ENCODE data around the gene FGG. TPM values are rescaled to one million over a fixed set of nuclear protein-coding genes. Genes with fewer than 3 reads are reported as not detected.

Gene FGG
- total and polyA plus RNA-seq, 2 of the 8 experiments (the other 6 are each of a cell fraction or from before 2014, with no cell fraction given) = not detected

DNA sequence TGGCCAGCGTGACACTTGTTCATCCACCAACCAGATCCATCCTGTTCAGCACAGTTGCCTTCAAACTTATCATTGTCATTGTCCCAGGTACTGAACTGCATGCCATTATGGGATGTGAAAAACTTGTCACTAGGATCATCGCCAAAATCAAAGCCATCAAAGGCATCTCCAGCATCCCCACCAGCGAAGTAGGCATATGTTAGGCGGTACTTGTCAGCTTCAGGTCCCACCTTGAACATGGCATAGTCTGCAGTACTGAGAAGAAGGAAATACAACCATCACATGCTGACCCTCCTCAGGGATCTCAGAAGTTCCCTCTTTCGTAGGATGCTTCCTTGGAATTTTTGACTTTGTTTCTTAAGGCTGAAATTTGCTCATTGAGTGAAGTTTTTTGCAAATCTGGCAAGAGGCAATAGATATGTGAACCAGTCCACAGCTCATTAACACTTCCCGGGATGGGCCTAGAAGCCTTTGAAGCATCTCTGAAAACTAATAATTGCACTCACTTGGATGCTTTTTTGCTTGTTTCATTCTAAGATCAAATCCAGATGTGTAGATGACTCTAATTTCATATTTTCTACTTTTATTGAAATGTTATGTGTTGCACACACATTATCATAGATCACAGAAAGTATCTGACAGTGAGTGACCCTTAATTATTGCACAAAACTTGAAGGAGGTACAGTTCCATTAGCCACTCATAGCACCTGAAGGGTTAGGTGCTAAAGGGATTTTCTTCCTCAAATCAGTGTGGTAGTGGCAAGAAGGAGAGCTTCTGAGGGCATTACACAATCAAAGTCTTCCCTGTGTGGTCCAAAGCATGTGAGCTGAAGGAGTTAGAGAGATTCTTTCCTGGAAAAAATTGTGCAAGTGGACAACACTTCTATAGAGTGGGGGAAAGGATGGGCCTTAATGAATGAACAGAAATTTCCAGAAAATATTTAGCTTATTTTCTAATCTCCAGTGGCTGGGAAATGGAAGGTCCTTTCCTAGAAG lies 5.4 kb downstream of the FGG start (continued):
- TF ChIP-seq RBBP5 (IDR thresholded peaks at IDR 0.05; ENCODE audit: borderline replicate concordance, low read depth, low read length) = no peak
- no peak for TF ChIP-seq JUN (IDR thresholded peaks at IDR 0.05; ENCODE audit: low read depth, low read length)
- no peak for TF ChIP-seq POLR2A (IDR thresholded peaks at IDR 0.05; ENCODE audit: control extremely low read depth in 1 of 2, low read depth in 2 of 2, low read length in 2 of 2)
- TF ChIP-seq CBX8 (IDR thresholded peaks at IDR 0.05; ENCODE audit: borderline replicate concordance, low read depth, low read length) = no peak
- no peak for TF ChIP-seq CEBPB (IDR thresholded peaks at IDR 0.05; ENCODE audit: low read depth, low read length)
- no peak for TF ChIP-seq POU5F1 (IDR thresholded peaks at IDR 0.05; ENCODE audit: low read depth, low read length)
- TF ChIP-seq, protein P1, sequence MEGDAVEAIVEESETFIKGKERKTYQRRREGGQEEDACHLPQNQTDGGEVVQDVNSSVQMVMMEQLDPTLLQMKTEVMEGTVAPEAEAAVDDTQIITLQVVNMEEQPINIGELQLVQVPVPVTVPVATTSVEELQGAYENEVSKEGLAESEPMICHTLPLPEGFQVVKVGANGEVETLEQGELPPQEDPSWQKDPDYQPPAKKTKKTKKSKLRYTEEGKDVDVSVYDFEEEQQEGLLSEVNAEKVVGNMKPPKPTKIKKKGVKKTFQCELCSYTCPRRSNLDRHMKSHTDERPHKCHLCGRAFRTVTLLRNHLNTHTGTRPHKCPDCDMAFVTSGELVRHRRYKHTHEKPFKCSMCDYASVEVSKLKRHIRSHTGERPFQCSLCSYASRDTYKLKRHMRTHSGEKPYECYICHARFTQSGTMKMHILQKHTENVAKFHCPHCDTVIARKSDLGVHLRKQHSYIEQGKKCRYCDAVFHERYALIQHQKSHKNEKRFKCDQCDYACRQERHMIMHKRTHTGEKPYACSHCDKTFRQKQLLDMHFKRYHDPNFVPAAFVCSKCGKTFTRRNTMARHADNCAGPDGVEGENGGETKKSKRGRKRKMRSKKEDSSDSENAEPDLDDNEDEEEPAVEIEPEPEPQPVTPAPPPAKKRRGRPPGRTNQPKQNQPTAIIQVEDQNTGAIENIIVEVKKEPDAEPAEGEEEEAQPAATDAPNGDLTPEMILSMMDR (IDR thresholded peaks at IDR 0.05; ENCODE audit: control extremely low read depth in 1 of 3, insufficient read depth in 1 of 3, low read depth in 1 of 3, low read length in 3 of 3) = no peak
- no peak for TF ChIP-seq ASH2L (IDR thresholded peaks at IDR 0.05; ENCODE audit: low read length)
- no peak for TF ChIP-seq HDAC2 (IDR thresholded peaks at IDR 0.05; ENCODE audit: borderline replicate concordance in 1 of 2, low read depth in 2 of 2, low read length in 2 of 2)

Data from H1 (cell line).